ENCODE data around the gene NHLRC4.

NHLRC4 gene

DNA sequence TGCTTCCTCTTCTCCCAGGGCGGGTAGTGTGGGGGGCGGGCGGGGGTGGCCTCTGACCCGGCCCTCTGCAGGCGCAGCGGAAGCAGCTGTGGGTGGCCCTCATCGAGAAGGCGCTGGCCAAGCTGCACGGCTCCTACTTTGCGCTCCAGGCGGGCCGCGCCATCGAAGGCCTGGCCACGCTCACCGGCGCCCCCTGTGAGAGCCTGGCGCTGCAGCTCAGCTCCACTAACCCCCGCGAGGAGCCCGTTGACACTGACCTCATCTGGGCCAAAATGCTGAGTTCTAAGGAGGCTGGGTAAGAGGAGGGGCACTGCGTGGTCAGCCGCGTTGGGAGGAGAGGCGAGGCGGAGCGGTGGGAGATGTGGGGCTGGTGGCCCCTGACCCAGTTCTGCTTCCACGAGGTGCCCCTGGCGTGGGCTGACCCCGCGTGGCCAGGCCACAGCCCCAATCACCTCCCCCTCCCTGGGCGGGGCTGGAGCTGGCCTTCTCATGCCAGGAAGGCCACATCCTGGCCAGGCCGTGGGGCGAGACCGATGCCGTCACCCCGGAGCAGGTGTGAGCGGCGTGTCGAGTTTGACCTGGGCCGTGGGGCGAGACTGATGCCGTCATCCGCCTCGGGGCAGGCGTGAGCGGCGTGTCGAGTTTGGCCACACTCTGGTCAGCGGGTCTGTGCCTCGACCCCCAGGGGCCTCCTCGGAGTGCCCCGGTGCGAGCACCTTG lies 17.1 kb upstream of the NHLRC4 start:
- no peak for DNase-seq (ENCODE audit: low read depth)
- H3K4me3 ChIP-seq (ENCODE audit: low read depth, low read length) = no peak overlapping the region

DNA sequence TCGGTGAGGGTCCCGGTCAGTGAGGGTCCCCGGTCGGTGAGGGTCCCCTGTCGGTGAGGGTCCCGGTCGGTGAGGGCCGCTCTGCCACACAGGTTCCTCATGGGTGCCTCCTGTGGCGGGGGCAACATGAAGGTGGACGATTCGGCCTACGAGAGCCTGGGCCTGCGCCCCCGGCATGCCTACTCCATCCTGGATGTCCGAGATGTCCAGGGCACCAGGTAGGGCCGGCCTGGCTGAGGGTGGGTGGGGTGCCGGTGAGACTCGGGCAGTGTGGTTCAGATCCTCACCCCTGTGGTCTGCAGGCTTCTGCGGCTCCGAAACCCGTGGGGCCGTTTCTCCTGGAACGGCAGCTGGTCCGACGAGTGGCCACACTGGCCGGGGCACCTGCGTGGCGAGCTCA lies 15.6 kb upstream of the NHLRC4 start:
- no peak overlapping the region for H3K4me3 ChIP-seq (ENCODE audit: low read depth, low read length)
- no peak for DNase-seq (ENCODE audit: low read depth)

DNA sequence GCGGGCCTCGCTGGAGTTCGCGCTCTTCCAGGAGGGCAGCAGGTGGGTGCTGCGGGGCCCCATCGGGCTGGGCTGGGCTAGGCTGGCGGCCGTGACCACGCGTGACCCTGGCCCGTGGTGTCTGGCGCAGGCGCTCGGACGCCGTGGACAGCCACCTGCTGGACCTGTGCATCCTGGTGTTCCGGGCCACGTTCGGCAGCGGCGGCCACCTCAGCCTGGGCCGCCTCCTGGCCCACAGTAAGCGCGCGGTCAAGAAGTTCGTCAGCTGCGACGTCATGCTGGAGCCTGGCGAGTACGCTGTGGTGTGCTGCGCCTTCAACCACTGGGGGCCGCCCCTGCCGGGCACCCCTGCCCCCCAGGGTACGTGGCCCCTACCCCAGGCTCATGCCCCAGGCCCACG lies 14.6 kb upstream of the NHLRC4 start:
- H3K4me3 ChIP-seq (ENCODE audit: low read depth, low read length) = no peak overlapping the region

DNA sequence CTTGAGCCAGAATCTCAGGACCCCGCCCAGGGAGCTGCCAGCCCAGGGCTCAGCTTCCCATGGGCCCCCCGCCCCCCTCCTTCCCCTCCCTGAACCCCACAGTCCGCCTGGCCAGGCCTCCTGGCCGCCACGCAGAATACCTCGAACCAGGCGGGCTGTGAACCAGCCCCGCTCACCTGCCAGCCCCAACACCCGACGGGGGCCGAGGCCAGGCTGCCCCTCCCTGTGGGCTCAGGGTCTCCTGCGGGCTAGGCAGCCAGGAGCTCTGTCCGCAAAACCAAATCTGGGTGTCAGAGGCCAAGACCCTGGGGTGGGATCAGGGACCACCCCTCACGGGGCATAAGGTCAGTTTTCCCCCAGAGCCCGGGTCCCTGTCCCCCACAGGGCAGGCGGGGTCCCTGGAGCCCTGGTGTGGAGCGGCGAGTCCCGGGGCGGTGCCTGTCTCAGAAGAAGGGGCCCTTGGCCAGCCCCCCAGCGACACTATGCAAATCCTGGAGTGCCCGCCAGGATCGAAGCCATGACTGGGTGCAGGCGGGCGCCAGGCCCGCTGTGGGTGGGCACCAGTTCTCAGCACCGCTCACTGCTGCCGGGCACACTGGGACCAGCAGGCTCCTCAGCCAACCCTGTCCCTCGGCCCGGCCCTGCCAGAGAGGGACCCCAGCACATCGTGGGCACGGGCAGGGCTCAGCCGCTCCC lies 13.1 kb upstream of the NHLRC4 start:
- no peak for DNase-seq (ENCODE audit: low read depth)
- no peak overlapping the region for H3K4me3 ChIP-seq (ENCODE audit: low read depth, low read length)

More for the DNA sequence above, 14.6 kb upstream of the NHLRC4 start:
- no peak for DNase-seq (ENCODE audit: low read depth)

DNA sequence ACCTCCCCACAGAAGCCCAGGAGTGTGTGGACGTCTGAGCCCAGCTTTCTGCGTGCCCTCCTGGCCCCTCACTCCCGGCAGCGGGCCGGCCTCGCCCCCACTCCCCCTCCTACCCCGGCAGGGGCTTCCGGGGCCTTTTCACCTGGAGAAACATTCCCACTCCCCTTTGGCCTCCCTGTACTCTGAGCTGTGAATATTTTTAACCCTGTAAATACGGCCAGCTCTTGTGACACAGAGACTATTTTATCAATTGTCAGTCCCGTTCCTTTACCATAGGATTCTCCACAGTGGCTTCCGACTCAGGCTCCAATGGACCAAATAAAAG lies 12.5 kb upstream of the NHLRC4 start:
- DNase-seq (ENCODE audit: low read depth) = no peak
- no peak overlapping the region for H3K4me3 ChIP-seq (ENCODE audit: low read depth, low read length)

DNA sequence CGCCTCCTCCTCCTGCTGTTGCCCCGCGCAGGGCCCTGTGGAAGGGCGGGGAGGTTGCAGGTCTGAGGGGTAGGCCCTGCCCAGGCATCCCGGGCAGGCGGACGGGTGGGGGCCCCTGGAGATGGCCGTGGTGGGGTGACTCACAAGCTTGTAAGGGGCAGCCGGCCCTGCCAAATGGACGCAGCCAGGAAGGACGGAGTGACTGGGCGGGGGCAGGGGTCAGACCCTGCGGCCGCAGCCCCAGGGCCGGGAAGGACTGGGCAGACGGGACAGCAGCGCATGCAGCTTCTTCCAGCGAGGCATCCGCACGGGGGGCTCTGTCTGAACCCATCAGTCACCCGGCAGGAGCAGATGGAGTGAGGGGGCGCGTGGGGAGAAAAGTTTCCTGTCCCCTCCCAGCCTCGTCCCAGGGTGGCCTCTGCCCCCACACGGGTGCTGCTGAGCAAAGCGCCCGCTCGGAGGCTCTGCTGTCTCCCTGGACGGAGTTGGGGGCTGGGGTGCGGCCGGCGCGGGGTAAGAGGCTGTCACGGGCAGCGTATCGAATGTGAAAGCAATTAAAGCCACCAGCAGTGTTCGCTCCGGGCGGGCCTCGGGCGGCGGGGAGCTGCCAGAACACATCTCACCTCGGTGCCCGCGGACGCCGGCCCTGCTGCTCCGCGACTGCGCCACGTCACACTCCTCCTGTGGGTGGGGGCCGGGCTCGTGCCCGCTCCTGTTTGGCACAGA lies 12.0 kb upstream of the NHLRC4 start:
- DNase-seq (ENCODE audit: low read depth) = no peak
- no peak overlapping the region for H3K4me3 ChIP-seq (ENCODE audit: low read depth, low read length)

DNA sequence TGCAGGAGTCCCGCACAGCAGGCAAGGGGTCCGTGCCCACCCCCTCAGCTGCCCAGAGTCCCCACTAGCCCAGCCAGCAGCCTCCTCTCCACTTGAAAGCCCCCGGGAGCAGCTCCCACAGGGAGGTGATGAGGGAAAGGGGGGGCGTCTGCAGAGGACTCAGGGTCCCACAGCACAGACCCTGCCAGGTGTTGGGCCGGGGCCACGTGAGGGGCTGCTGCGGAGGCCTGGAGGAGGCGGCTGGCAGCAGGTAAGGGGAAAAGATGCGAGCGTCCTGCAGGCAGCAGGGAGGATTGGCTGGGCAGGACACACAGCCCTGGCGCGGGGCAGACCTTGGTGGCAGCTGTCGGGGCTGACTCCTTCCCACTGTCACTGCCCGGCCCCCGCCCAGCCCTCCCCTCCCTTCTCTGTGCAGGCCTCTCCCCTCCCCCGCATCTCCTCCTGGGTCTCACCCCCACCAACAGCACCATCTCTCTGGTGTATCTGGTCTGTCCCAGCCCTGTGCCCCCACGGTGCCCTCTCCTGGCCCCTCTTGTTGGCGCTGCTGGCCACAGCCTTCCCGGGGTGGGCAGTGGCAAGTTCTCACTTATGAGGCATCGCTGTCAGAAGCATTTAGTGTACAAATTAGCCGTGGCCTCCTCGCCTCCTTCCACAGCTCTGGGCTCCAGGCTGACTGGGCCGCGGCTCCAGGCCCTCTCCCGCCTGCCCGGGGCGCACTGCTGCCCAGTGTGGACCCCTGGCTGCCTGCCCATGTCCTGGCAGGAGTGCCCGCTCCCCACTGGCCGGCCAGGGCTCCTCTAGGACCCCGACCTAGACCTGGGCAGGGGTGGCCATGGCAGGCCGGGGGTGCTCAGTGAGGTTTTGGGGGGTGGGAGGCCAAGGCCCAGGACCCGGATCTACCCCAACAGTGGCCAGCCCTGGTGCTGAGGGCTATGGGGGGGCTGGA lies 11.0 kb upstream of the NHLRC4 start:
- H3K4me3 ChIP-seq (ENCODE audit: low read depth, low read length) = no peak overlapping the region
- DNase-seq (ENCODE audit: low read depth) = no peak

DNA sequence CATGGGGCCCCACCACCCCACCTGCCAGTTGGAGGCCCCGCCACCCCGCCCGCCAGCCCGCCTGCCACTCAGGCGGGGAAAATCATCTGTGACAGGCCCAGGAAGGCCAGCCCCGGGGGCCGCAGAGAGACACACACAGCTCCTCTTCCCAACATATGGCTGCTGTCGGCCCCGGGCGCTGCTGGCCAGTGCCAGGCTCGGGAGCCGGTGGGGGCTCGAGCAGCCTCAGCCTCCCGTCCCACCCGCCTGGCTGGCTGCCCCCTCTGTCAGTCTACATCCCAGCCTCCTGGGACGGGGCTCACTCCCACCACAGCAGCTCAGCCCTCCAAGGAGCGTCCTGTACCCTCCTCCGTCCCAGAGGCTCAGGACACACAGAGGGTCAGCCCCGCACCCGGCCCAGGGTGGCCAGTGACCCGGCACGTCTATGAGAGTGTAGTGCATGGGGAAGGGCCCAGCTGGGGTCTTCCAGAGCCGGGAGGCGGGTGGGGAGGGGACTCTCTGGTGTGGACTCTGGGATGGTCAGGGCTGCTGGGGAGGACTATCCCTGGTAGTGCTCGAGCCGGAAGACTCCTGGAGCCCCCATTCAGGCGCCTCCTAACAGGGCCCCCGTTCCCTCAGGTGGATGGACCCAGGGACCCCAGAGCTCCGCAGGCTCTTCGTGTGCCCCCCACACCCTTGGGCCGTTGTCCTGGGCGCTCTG lies 10.2 kb upstream of the NHLRC4 start:
- no peak overlapping the region for H3K4me3 ChIP-seq (ENCODE audit: low read depth, low read length)
- no peak for DNase-seq (ENCODE audit: low read depth)

DNA sequence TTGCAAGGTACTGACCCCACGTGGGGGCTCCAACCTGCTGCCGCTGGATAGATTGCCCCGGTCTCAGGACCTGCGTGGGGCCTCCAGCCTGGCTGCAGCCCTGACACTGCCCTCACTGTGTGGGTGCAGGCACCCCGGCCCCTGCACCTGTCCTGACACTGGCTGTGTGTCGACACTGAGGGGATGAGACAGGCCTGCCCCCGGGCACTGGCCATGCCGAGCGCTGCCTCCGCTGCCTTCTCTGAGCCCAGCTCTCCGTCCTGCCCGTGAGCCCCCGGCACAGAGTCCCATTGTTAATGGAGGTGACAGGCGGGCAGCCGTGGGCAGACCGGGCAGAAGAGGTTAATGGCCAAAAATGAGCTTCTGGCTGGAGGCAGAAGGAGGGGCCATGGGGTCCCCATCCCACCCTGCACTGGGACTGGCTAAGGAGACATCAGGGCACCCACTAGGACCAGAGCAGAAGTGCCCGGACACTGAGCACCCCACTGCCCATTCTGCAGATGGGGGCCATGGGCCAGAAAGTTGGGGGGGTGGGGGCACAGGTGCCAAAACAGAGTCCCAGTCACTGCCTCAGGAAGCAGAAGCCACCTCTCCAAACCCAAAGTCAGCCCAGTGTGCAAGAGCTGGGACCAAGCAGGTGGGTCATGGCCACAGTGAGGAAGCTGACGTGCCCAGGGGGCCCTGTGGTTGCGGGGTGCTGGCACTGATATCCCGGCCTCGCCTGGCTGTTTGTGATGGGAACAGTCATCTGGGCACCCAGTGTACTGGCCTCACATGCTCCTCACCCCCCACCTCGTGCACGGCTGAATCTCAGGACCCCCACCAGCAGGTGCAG lies 9.1 kb upstream of the NHLRC4 start:
- no peak for DNase-seq (ENCODE audit: low read depth)
- no peak overlapping the region for H3K4me3 ChIP-seq (ENCODE audit: low read depth, low read length)

DNA sequence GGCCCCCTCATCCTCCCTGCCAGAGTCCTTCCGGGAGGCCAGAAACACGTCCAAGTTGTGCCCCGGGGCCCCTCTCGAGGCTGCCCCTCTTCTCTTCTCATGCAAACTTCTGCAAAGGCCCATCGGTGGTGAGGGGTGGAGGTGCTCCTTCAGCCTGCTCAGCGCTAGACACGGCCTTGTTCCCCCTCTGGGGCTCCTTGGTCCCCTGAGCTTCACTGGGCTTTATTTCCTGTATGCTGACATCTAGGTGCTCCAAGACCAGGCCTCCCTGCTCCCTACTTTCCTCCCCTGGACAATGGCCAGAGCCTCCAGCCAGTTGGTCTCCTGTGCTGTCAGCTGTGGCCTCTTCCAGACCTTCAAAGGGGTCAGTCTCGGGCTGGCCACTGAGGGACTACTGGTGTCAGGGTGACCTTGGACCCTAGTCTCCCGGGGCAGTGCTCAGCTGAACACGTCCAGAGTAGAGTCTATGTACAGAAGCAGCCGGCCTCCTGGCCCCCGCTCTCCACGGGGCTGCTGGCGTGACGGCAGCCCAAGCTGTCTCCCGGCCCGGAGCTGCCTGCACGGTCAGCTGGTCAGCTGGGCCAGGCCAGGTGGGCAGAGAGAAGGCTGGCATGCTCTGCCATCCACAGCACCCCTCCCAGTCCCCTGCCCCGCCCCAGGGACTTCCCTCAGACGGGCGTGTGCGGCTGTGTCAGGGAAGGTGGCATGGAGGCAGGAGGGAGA lies 8.3 kb upstream of the NHLRC4 start:
- no peak overlapping the region for H3K4me3 ChIP-seq (ENCODE audit: low read depth, low read length)
- DNase-seq (ENCODE audit: low read depth) = no peak

DNA sequence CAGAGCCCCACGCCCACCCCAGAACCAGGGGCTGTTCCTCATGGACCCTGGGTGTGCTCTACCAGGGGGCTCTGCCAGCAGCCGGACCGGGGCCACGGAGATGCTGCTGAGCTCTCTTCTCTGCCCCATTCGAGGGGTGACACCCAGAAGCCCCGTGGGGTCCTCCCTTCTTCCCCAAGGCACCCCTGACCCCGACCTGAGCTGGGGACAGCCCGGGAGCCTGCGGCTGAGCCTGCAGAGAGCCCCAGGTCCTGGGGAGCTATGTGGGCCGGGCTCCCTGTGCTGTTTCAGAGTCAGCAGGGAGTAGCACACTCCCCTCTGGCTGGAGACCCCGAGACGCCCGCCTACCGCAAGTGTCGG lies 7.8 kb upstream of the NHLRC4 start:
- no peak overlapping the region for H3K4me3 ChIP-seq (ENCODE audit: low read depth, low read length)
- DNase-seq (ENCODE audit: low read depth) = no peak

DNA sequence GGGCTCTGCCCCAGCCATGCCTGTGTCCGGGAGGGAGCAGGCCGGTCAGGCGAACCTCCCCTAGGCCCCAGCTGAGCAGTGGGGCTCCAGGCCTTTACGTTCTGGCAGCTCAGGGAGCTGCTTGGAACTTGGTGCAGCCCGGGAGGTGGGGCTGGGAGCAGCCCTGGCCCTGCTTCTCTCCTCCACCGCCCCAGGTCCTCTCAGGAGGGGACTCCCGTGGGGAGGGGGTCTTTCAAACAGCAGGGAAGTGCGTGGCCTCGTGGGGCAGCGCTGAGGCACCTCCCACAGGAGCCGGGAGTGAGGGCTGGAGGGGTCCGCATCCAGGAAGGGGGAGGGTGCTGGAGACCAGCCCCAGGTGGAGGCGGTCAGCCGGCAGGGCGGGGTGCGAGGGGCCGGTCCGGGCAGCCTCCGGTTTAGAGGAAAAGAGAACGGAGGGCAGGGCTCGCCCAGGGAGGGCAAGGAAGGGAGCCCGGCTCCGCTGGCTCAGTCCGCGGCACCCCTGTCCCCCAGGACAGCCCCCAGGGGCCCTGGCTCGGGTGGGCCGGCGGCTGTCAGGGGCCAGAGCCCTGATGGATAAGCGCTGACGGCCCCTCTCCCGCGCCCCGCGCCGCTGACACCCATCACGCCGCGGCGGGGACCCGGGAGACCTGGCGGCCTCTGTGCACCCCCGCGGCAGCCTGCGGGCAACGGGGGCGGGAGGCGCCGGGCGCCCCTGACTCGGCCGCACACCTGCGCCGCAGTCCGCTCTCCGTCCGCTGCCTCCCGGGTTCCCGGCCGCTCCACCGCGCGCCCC lies 7.2 kb upstream of the NHLRC4 start:
- no peak overlapping the region for H3K4me3 ChIP-seq (ENCODE audit: low read depth, low read length)

DNA sequence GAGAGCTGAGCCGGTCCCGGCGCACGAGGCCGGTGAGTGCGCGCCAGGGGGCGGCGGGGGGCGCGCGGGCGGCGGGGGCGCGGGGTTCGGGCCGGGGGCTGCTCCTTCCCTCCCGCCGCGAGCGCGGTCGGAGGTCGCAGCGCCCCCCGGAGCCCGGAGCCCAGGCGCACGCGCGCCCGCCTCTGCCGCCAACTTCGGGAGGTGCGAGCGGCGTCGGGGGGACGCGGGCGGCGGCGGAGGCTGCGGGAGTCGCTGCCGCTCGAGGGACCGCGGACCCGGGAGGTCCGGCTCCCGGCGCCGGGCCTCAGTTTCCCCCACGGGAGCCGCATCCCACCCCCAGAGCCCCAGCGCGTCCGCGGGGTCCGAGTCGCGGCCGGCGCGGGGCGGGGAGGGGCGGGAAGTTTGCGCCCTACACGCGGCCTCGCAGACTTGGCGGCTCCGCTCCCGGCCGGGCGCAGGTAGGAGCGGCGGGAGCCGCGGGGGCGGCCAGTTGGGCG lies 6.6 kb upstream of the NHLRC4 start, which contains the start of gene PRR35:
PRR35 (plus strand) TSS at position 191 of the 497 bp plus-strand sequence. CDS start 2,901 bp downstream, outside the sequence.
- DNase-seq (ENCODE audit: low read depth) = no peak
- H3K4me3 ChIP-seq (ENCODE audit: low read depth, low read length) = no peak within 1 kb of the TSS

More for the DNA sequence above, 7.2 kb upstream of the NHLRC4 start:
- no peak for DNase-seq (ENCODE audit: low read depth)

DNA sequence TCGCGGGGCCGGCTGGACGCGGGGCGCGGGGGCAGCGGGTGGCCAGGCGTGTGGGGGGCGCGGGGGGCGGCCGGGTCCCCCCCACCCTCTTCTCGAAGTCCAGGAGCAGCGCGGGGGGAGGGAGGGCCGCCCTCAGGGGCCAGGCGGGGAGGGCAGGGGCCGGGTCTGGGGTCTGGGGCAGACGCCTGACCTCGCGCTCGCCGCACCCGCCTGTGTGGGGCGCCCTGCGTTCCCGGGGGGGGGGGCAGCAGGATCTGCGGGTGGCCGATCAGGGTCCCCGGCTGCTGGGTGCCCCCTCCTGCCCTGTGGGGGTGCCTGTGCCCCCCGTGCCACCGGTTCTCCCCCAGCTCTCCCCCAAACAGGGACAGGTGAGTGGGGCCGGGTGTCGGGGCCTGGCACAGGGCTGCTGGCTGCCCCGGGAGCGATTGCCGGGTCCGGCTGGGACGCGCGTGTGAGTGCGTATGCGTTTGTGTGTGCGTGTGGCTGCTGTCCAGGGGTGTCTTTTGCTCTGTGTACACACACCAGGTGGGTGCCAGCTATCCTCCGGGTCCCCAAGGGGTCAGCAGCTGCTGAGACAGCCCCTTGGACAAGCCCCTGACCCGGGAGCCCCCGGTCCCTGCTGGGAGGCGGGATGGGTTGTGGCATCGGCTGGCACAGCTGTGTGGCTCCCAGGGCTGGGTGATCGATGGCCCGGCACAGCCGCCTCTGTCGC lies 5.9 kb upstream of the NHLRC4 start:
- no peak for DNase-seq (ENCODE audit: low read depth)
- H3K4me3 ChIP-seq (ENCODE audit: low read depth, low read length) = no peak overlapping the region

DNA sequence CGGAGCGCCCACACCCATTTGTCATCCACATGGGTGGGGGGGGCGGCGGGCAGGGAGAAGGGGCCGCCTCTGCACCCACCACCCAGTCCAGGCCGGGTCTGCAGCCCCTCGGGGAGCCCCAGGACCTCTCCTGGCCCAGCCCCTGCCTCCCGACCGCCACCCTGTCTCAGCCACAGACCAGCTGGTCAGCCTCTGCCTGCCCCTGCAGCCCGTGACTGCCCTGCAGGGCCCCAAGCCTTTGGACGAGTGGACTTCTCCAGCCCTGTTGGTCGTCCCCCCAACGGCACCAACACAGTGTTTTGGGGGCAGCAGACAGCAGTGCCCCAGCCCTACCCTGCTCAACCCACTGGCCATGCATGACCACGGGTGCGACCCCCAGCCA lies 5.4 kb upstream of the NHLRC4 start:
- no peak for DNase-seq (ENCODE audit: low read depth)
- H3K4me3 ChIP-seq (ENCODE audit: low read depth, low read length) = no peak overlapping the region

Data from skeletal muscle cell (primary cell).